H1 (cell line): Measurements from ENCODE around the gene PVR. TPM values are rescaled to one million over a fixed set of nuclear protein-coding genes. Genes with fewer than 3 reads are reported as not detected.

ENCODE experiments used
- CTCF ChIA-PET: fragments of 300-600 bp; sonication (Branson Sonifier 250); formaldehyde crosslinking; loops from one replicate; lab custom pipeline; 2021; ENCODE audit not compliant: partially characterized antibody; lab: Charles Lee
- POLR2A ChIA-PET: fragments of 300-600 bp; sonication (Branson Sonifier 250); formaldehyde crosslinking; loops from one replicate; lab custom pipeline; 2021; ENCODE audit warnings: inconsistent platforms; ENCODE audit not compliant: partially characterized antibody; lab: Charles Lee
- DNase-seq, 2 experiments: peaks; one replicate each; pipeline versions ENCODE4 v3.0.0 to v3.0.0-alpha.2; 2010 to 2022; ENCODE audit warnings: low spot score in 2 of 2, low read depth in 1 of 2, mixed read lengths in 1 of 2
- FAIRE-seq: peaks from 2 replicates; lab custom pipeline; 2011; peaks lifted over from hg19 to GRCh38; lab: Jason Lieb, UNC
- H2AFZ ChIP-seq: 2 replicates; pipeline ENCODE4 v1.8.1; 2012; ENCODE audit warnings: low read length, inconsistent platforms
- H2AK5ac ChIP-seq: 2 replicates; pipeline ENCODE4 v1.6.1; 2013; ENCODE audit warnings: low read depth, low read length
- H2BK120ac ChIP-seq: replicated peaks from 2 replicates; pipeline ENCODE3; 2013; ENCODE audit warnings: low read depth, low read length, inconsistent platforms
- H2BK12ac ChIP-seq: 2 replicates; pipeline ENCODE4 v1.6.1; 2013; ENCODE audit warnings: low read depth, low read length
- H2BK15ac ChIP-seq: 2 replicates; pipeline ENCODE4 v1.6.1; 2013; ENCODE audit warnings: low read length
- H2BK20ac ChIP-seq: 2 replicates; pipeline ENCODE4 v1.6.1; 2013; ENCODE audit warnings: low read length
- H2BK5ac ChIP-seq: 2 replicates; pipeline ENCODE4 v1.6.1; 2013; ENCODE audit warnings: low read depth, low read length
- H3K14ac ChIP-seq: 2 replicates; pipeline ENCODE4 v1.6.1; 2013; ENCODE audit warnings: inconsistent platforms; ENCODE audit not compliant: insufficient read length
- H3K18ac ChIP-seq: 2 replicates; pipeline ENCODE4 v1.6.1; 2013; ENCODE audit warnings: low read length; ENCODE audit errors: extremely low read depth
- H3K23ac ChIP-seq: 2 replicates; pipeline ENCODE4 v1.6.1; 2013; ENCODE audit warnings: inconsistent platforms; ENCODE audit not compliant: insufficient read length
- H3K23me2 ChIP-seq: 2 replicates; pipeline ENCODE4 v1.6.1; 2013; ENCODE audit warnings: low read depth, low read length
- H3K27ac ChIP-seq: 2 replicates; pipeline ENCODE4 v1.6.1; 2011; ENCODE audit warnings: low read depth, low read length, inconsistent platforms
- H3K27me3 ChIP-seq, 4 experiments: replicated peaks in 1 of 4; 1 replicate in 1 of 4; 2 replicates in 3 of 4; pipeline versions ENCODE4 v1.6.1 to v1.8.1; 2011 to 2013; ENCODE audit warnings: low read length in 3 of 4, mild to moderate bottlenecking in 3 of 4, inconsistent platforms in 2 of 4, mixed read lengths in 2 of 4, moderate library complexity in 1 of 4; ENCODE audit not compliant: control insufficient read depth in 3 of 4, insufficient read depth in 3 of 4; ENCODE audit errors: extremely low read depth in 1 of 4
- H3K36me3 ChIP-seq, 4 experiments: 2 replicates each; pipeline versions ENCODE4 v1.6.1 to v1.8.1; 2011 to 2013; ENCODE audit warnings: mild to moderate bottlenecking in 4 of 4, low read length in 3 of 4, moderate library complexity in 2 of 4, control low read depth in 1 of 4, inconsistent platforms in 1 of 4; ENCODE audit not compliant: insufficient read depth in 4 of 4, control insufficient read depth in 2 of 4
- H3K4ac ChIP-seq: replicated peaks from 2 replicates; pipeline ENCODE3; 2013; ENCODE audit warnings: low read length, low read depth, mixed read lengths, inconsistent platforms; ENCODE audit not compliant: insufficient read length
- H3K4me1 ChIP-seq, 4 experiments: replicated peaks in 1 of 4; 1 replicate in 1 of 4; 2 replicates in 3 of 4; pipeline versions ENCODE4 v1.6.1 to v1.8.1; 2011 to 2013; ENCODE audit warnings: low read length in 3 of 4, inconsistent platforms in 2 of 4, mixed read lengths in 1 of 4; ENCODE audit not compliant: insufficient read depth in 4 of 4, control insufficient read depth in 3 of 4
- H3K4me2 ChIP-seq, 2 experiments: 2 replicates each; pipeline versions ENCODE4 v1.6.1 to v1.8.1; 2011 to 2013; ENCODE audit warnings: low read depth in 2 of 2, low read length in 2 of 2, control low read depth in 1 of 2, inconsistent platforms in 1 of 2, mild to moderate bottlenecking in 1 of 2; ENCODE audit not compliant: insufficient read depth in 1 of 2
- H3K4me3 ChIP-seq, 4 experiments: fragments of 200-600, 300-600 bp in 1 of 4; sonication (generic), shearing (Covaris generic), sonication (Bioruptor Twin) in 1 of 4; 2 replicates each; pipeline versions ENCODE4 v1.5.1 to v1.8.1; 2011 to 2016; ENCODE audit warnings: low read length in 4 of 4, low read depth in 3 of 4, control low read depth in 2 of 4, inconsistent platforms in 2 of 4, mild to moderate bottlenecking in 2 of 4, mixed read lengths in 1 of 4, moderate library complexity in 1 of 4; ENCODE audit not compliant: insufficient read depth in 2 of 4; ENCODE audit errors: extremely low read depth in 1 of 4
- H3K56ac ChIP-seq: replicated peaks from 2 replicates; pipeline ENCODE3; 2013; ENCODE audit warnings: low read depth, mild to moderate bottlenecking, mixed read lengths, low read length, inconsistent platforms; ENCODE audit not compliant: insufficient read length
- H3K79me1 ChIP-seq: 2 replicates; pipeline ENCODE4 v1.6.1; 2013; ENCODE audit warnings: low read depth, low read length, control low read depth
- H3K79me2 ChIP-seq, 2 experiments: 2 replicates each; pipeline versions ENCODE4 v1.6.1 to v1.8.1; 2012 to 2013; ENCODE audit warnings: low read length in 2 of 2, mild to moderate bottlenecking in 2 of 2, inconsistent platforms in 1 of 2; ENCODE audit not compliant: insufficient read depth in 2 of 2, control insufficient read depth in 1 of 2
- H3K9ac ChIP-seq, 4 experiments: replicated peaks in 1 of 4; 1 replicate in 1 of 4; 2 replicates in 3 of 4; pipeline versions ENCODE4 v1.6.1 to v1.8.1; 2011 to 2013; ENCODE audit warnings: low read depth in 3 of 4, low read length in 3 of 4, control low read depth in 2 of 4, mild to moderate bottlenecking in 2 of 4, moderate library complexity in 2 of 4, inconsistent platforms in 1 of 4; ENCODE audit errors: extremely low read depth in 1 of 4
- H3K9me3 ChIP-seq, 2 experiments: 2 replicates each; pipeline versions ENCODE4 v1.6.1 to v1.8.1; 2012 to 2013; ENCODE audit warnings: mild to moderate bottlenecking in 2 of 2, moderate library complexity in 2 of 2, control low read depth in 1 of 2, inconsistent platforms in 1 of 2, low read depth in 1 of 2, low read length in 1 of 2, mixed read lengths in 1 of 2; ENCODE audit not compliant: insufficient read depth in 2 of 2
- H4K20me1 ChIP-seq, 2 experiments: replicated peaks in 1 of 2; 2 replicates each; pipeline versions ENCODE3 to v1.8.1; 2011 to 2013; ENCODE audit warnings: inconsistent platforms in 2 of 2, low read length in 2 of 2, mild to moderate bottlenecking in 1 of 2; ENCODE audit not compliant: insufficient read depth in 2 of 2, control insufficient read depth in 1 of 2
- H4K5ac ChIP-seq: 2 replicates; pipeline ENCODE4 v1.6.1; 2013; ENCODE audit warnings: low read length, low read depth, mixed read lengths, inconsistent platforms; ENCODE audit not compliant: insufficient read length
- H4K8ac ChIP-seq: 2 replicates; pipeline ENCODE4 v1.8.0; 2013; ENCODE audit warnings: mild to moderate bottlenecking, moderate library complexity, low read length, inconsistent platforms; ENCODE audit not compliant: insufficient read depth; ENCODE audit errors: extremely low read depth
- H4K91ac ChIP-seq: replicated peaks from 2 replicates; pipeline ENCODE3; 2013; ENCODE audit warnings: low read length, mixed read lengths, inconsistent platforms; ENCODE audit not compliant: insufficient read length
- ATF3 ChIP-seq: IDR thresholded peaks from 2 replicates; pipeline ENCODE4 v1.6.1; 2011; ENCODE audit warnings: low read depth, mild to moderate bottlenecking, low read length; ENCODE audit not compliant: insufficient read depth
- BACH1 ChIP-seq: IDR thresholded peaks from 2 replicates; pipeline ENCODE4 v1.6.1; 2012; ENCODE audit warnings: low read length, improper control_type of control experiment
- BCL11A ChIP-seq, 2 experiments: IDR thresholded peaks; one replicate each; pipeline ENCODE4 v1.6.1; 2011; ENCODE audit warnings: low read depth in 2 of 2, low read length in 2 of 2, mild to moderate bottlenecking in 2 of 2
- E2F6 ChIP-seq: IDR thresholded peaks from 2 replicates; pipeline ENCODE4 v1.6.1; 2012; ENCODE audit warnings: inconsistent platforms
- EZH2 ChIP-seq: fragments of 200-600 bp; sonication (generic); IDR thresholded peaks from 2 replicates; pipeline ENCODE4 v1.7.1; 2012; ENCODE audit warnings: low read depth, mild to moderate bottlenecking, moderate library complexity, low read length, inconsistent platforms; ENCODE audit not compliant: severe bottlenecking
- NRF1 ChIP-seq: IDR thresholded peaks from 2 replicates; pipeline ENCODE4 v1.6.1; 2011; ENCODE audit warnings: mild to moderate bottlenecking, low read depth, low read length, improper control_type of control experiment
- RNF2 ChIP-seq: fragments of 200-900, 300-1000 bp; sonication (generic); IDR thresholded peaks from 2 replicates; pipeline ENCODE4 v1.7.1; 2016; ENCODE audit warnings: borderline replicate concordance, low read depth, mild to moderate bottlenecking, antibody characterized with exemption, low read length; ENCODE audit not compliant: poor library complexity, severe bottlenecking; ENCODE audit errors: missing control alignments
- SIN3A ChIP-seq, 2 experiments: IDR thresholded peaks in 1 of 2; conservative IDR thresholded peaks in 1 of 2; 2 replicates each; pipeline ENCODE4 v1.6.1; 2011 to 2012; ENCODE audit warnings: low read length in 2 of 2, improper control_type of control experiment in 1 of 2, low read depth in 1 of 2, mild to moderate bottlenecking in 1 of 2
- SIX5 ChIP-seq: IDR thresholded peaks from 2 replicates; pipeline ENCODE4 v1.6.1; 2011; ENCODE audit warnings: mild to moderate bottlenecking, low read depth, low read length
- SRF ChIP-seq: IDR thresholded peaks from 2 replicates; pipeline ENCODE4 v1.6.1; 2011; ENCODE audit warnings: mild to moderate bottlenecking, low read depth, low read length, moderate library complexity
- TBP ChIP-seq: IDR thresholded peaks from 2 replicates; pipeline ENCODE4 v1.6.1; 2011; ENCODE audit warnings: low read depth, low read length, improper control_type of control experiment
- ZNF274 ChIP-seq: IDR thresholded peaks from 2 replicates; pipeline ENCODE4 v1.7.0; 2012; ENCODE audit warnings: low read length, borderline replicate concordance; ENCODE audit errors: extremely low read depth
- WGBS, 2 experiments: shearing (Covaris generic) in 1 of 2; methylation state at CpG; one replicate each; pipeline versions ENCODE4 v1.1.6 to v1.1.7; 2013 to 2015; ENCODE audit warnings: low lambda C conversion rate in 2 of 2, mixed read lengths in 2 of 2, inconsistent platforms in 1 of 2, low coverage in 1 of 2, missing lambda C conversion rate in 1 of 2; ENCODE audit not compliant: insufficient replicate concordance in 2 of 2, insufficient coverage in 1 of 2, insufficient read length in 1 of 2; ENCODE audit errors: extremely low coverage in 1 of 2, missing lambda C conversion rate in 1 of 2; 5-methylcytosine and 5-hydroxymethylcytosine counted together
- polyA plus RNA-seq, 7 experiments: library from polyadenylated mRNA; depleted of rRNA in 3 of 7; stranded (reverse) in 5 of 7; unstranded in 2 of 7; fragments of >200 nt in 5 of 7; fragments of 200-250 nt in 2 of 7; gene quantifications; 1 replicate in 5 of 7; 2 replicates in 1 of 7; 4 replicates in 1 of 7; pipeline versions ENCODE4 v1.2.1 to v1.2.3, GENCODE V29; 2011 to 2013; ENCODE audit warnings: missing spikeins in 2 of 7, mixed read lengths in 2 of 7
- total RNA-seq: library from RNA; stranded (reverse); fragmentation: NEBNext Ultra II Directional; extraction: Animal tissue kit (Norgen Biotek cat#: 25700); gene quantifications from 2 replicates; pipeline ENCODE4 v1.2.1, GENCODE V29; 2021

The PVR gene
- total and polyA plus RNA-seq, 2 of the 8 experiments (the other 6 are each of a cell fraction or from before 2014, with no cell fraction given) = 13.3 to 14.8 TPM

GRCh38 chr19:44611812-44612295 lies 31.9 kb upstream of the PVR start:
- Histone ChIP-seq H2AK5ac (no peak overlapping the region), H2BK20ac (no peak overlapping the region), H4K8ac (no peak overlapping the region), H3K14ac (no peak overlapping the region), H4K91ac (no peak overlapping the region), H3K4me2 (no peak overlapping the region), H3K23me2 (no peaks in the 10 kb centered on the region), H3K4me1 (peaks cover 0 to 4% (median 1%) of the 10 kb centered on the region in 4 experiments; a peak in 4 of 7 replicates), H4K5ac (no peak overlapping the region), H3K4ac (no peak overlapping the region), H3K4me3 (no peak overlapping the region), H3K36me3 (no peaks in the 10 kb centered on the region), H3K9me3 (no peaks in the 10 kb centered on the region), H2BK15ac (no peak overlapping the region), H3K79me2 (no peaks in the 10 kb centered on the region), H3K9ac (no peak overlapping the region), H4K20me1 (no peaks in the 10 kb centered on the region), H2BK5ac (no peak overlapping the region), H2BK120ac (no peak overlapping the region), H3K23ac (no peak overlapping the region), H3K27me3 (no peaks in the 10 kb centered on the region), H2BK12ac (no peak overlapping the region), H2AFZ (no peak overlapping the region), H3K79me1 (no peaks in the 10 kb centered on the region), H3K56ac (no peak overlapping the region), H3K27ac (no peak overlapping the region), H3K18ac (no peak overlapping the region)
- no peak for DNase-seq
- POLR2A ChIA-PET = interaction anchor here (1.2 kb wide), 1 partner anchor 45 kb away, joined by 3 read pairs; no protein-coding TSS in a partner anchor
- FAIRE-seq = no peak
- 88% methylated on average over 2 of the region's 2 CpGs; no CpG with 5 or more reads in 1 of the 2 experiments for WGBS, 2 experiments
- CTCF ChIA-PET = interaction anchor here (0.7 to 5.8 kb wide), 19 partner anchors 10 to 88 kb away, joined by 3 to 31 read pairs (median 9); no protein-coding TSS in a partner anchor
- no peak for TF ChIP-seq RNF2
- TF ChIP-seq EZH2 = no peak
- TF ChIP-seq NRF1 = no peak
- no peak for TF ChIP-seq E2F6
- TF ChIP-seq SIX5 = no peak
- no peak for TF ChIP-seq TBP
- no peak for TF ChIP-seq ATF3
- TF ChIP-seq SIN3A (conservative IDR thresholded peaks at IDR 0.05 in 1 of 2, IDR thresholded peaks at IDR 0.05 in 1 of 2; ENCODE audit: low read depth in 1 of 2, low read length in 2 of 2) = no peak
- TF ChIP-seq BCL11A (IDR thresholded peaks at IDR 0.05; ENCODE audit: low read depth in 2 of 2, low read length in 2 of 2) = no peak
- TF ChIP-seq SRF = no peak
- TF ChIP-seq ZNF274 = no peak
- TF ChIP-seq BACH1 = no peak
